GM12891 (cell line): ENCODE data around the gene UXT.

Experiments
- POLR2AphosphoS5 ChIP-seq: IDR thresholded peaks from 2 replicates; pipeline ENCODE4 v1.6.1; 2011; ENCODE audit warnings: low read depth, low read length, control low read depth
- SPI1 ChIP-seq: IDR thresholded peaks from 2 replicates; pipeline ENCODE4 v1.6.1; 2011; ENCODE audit warnings: low read depth, low read length, control low read depth

DNA sequence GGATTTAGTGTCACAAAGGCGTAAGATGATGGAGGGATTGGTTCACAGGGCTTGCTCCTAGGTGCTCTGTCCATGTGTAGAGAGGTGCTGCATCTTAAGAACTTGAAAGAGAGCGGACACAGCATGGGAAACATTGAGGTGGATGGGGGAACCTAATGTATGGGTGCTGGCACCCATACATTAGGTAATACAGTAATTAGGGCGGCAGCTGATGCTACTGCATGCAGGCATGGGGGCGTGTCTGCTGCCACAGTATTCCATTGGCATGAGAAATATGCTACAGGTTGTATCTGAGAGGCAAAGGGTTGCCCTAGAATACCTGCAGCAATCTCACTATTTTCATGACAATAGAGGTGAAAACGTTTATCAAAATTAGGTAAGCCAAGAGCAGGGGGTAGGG, 45.8 kb upstream of the UXT start:
- TF ChIP-seq SPI1 (no peak), POLR2AphosphoS5 (no peak)
